ENCODE data around the gene STAP1. TPM values are rescaled to one million over a fixed set of nuclear protein-coding genes. Genes with fewer than 3 reads are reported as not detected.

Gene STAP1
- polyA plus RNA-seq, 3 donors from 2014 or later, result 11.4 to 20.8 (median 19.1) TPM

Other genes with a start within 250 kb of the STAP1 start
- 10 to 100 TPM in 2 of 3 donors, 1 to 10 TPM in 1; 6.6 to 21.9 (median 14.2) TPM for gene CENPC, start 13.2 kb upstream of the STAP1 start, polyA plus RNA-seq
- gene UBA6, start 142.4 kb downstream of the STAP1 start, polyA plus RNA-seq, result 10 to 100 TPM; 11.7 to 24.9 (median 12.0) TPM
- not detected for gene GNRHR, start 195.7 kb downstream of the STAP1 start, polyA plus RNA-seq

Data from immature natural killer cell (primary cell).